PC-3 (cell line): Measurements from ENCODE around the gene MUCL3. TPM values are rescaled to one million over a fixed set of nuclear protein-coding genes. Genes with fewer than 3 reads are reported as not detected.

ENCODE experiments used
- ATAC-seq: fragments of 200-7000 bp; cut with Tn5 transposase; 2 replicates; pipeline ENCODE4 v1.9.1; 2020; ENCODE audit warnings: mild to moderate bottlenecking, moderate library complexity
- BruUV-seq: library from RNA; stranded (reverse); fragments of 400-500 nt; replicated peaks from 2 replicates; lab custom pipeline; 2021; lab: Mats Ljungman, UMichigan
- CTCF ChIA-PET: fragments of 300-600 bp; sonication (Branson Sonifier 250); formaldehyde crosslinking; loops from one replicate; lab custom pipeline; 2022; ENCODE audit warnings: antibody characterized with exemption; lab: Charles Lee
- POLR2A ChIA-PET: fragments of 300-600 bp; sonication (Branson Sonifier 250); formaldehyde crosslinking; loops from one replicate; lab custom pipeline; 2022; ENCODE audit warnings: antibody characterized with exemption; ENCODE audit not compliant: unreplicated experiment; lab: Charles Lee
- DNase-seq: peaks from one replicate; pipeline ENCODE4 v3.0.0-alpha.2; 2015
- H2AFZ ChIP-seq: fragments of 300-600 bp; sonication (generic); 2 replicates; pipeline ENCODE4 v1.6.0; 2016; ENCODE audit warnings: antibody characterized with exemption, low read length
- H3F3A ChIP-seq: fragments of 300-600 bp; sonication (generic); one replicate; pipeline ENCODE4 v1.6.0; 2017; ENCODE audit warnings: antibody characterized with exemption, low read length, control low read depth, mild to moderate bottlenecking; ENCODE audit not compliant: unreplicated experiment
- H3K27ac ChIP-seq: fragments of 300-600 bp; sonication (generic); 2 replicates; pipeline ENCODE4 v1.5.1; 2016; ENCODE audit warnings: mild to moderate bottlenecking, low read length
- H3K27me3 ChIP-seq: fragments of 300-600 bp; sonication (generic); 2 replicates; pipeline ENCODE4 v1.6.1; 2016; ENCODE audit warnings: low read length, mixed read lengths
- H3K36me3 ChIP-seq: fragments of 300-600 bp; sonication (generic); 2 replicates; pipeline ENCODE4 v1.6.1; 2016; ENCODE audit warnings: low read depth, mixed run types, low read length, mixed read lengths
- H3K4me1 ChIP-seq: fragments of 300-600 bp; sonication (generic); 2 replicates; pipeline ENCODE4 v1.5.1; 2016; ENCODE audit warnings: low read length; ENCODE audit not compliant: insufficient read depth
- H3K4me2 ChIP-seq: fragments of 300-600 bp; sonication (generic); 2 replicates; pipeline ENCODE4 v1.6.0; 2016; ENCODE audit warnings: low read length
- H3K4me3 ChIP-seq: fragments of 300-600 bp; sonication (generic); 2 replicates; pipeline ENCODE4 v1.5.1; 2016; ENCODE audit warnings: mild to moderate bottlenecking, low read length, mixed read lengths
- H3K79me2 ChIP-seq: fragments of 300-600 bp; sonication (generic); 2 replicates; pipeline ENCODE4 v1.6.1; 2017; ENCODE audit warnings: low read length, mixed read lengths
- H3K9ac ChIP-seq: fragments of 300-600 bp; sonication (generic); 2 replicates; pipeline ENCODE4 v1.6.0; 2016; ENCODE audit warnings: mild to moderate bottlenecking, low read length
- H3K9me2 ChIP-seq: fragments of 300-600 bp; sonication (generic); replicated peaks from 2 replicates; pipeline ENCODE4 v1.6.1; 2016; ENCODE audit warnings: mixed run types, low read length, mixed read lengths
- H3K9me3 ChIP-seq: fragments of 300-600 bp; sonication (generic); 2 replicates; pipeline ENCODE4 v1.6.1; 2016; ENCODE audit warnings: low read length, mixed read lengths
- H4K20me1 ChIP-seq: fragments of 300-600 bp; sonication (generic); 2 replicates; pipeline ENCODE4 v1.6.1; 2016; ENCODE audit warnings: low read length, mixed read lengths
- CTCF ChIP-seq: fragments of 300-600 bp; sonication (generic); conservative IDR thresholded peaks from 2 replicates; pipeline ENCODE4 v1.5.1; 2017; ENCODE audit warnings: antibody characterized with exemption, low read depth, mild to moderate bottlenecking, low read length
- EZH2 ChIP-seq: fragments of 300-600 bp; sonication (generic); IDR thresholded peaks from one replicate; pipeline ENCODE4 v1.6.1; 2017; ENCODE audit warnings: antibody characterized with exemption, mild to moderate bottlenecking, low read length; ENCODE audit not compliant: unreplicated experiment
- EZH2phosphoT487 ChIP-seq: fragments of 300-600 bp; sonication (generic); IDR thresholded peaks from 2 replicates; pipeline ENCODE4 v1.6.1; 2018; ENCODE audit warnings: mild to moderate bottlenecking, antibody characterized with exemption, low read length, borderline replicate concordance
- intact Hi-C: fragments of 100-400 bp; cut with micrococcal nuclease; formaldehyde crosslinking; loops from 2 replicates; pipeline ENCODE4 v1.9.0; 2023
- total RNA-seq: library from RNA; depleted of rRNA; stranded (reverse); fragments of >200 nt; gene quantifications from 2 replicates; pipeline ENCODE4 v1.2.3, GENCODE V29; 2014

Gene MUCL3
- total RNA-seq, 1 experiment from 2014 or later: 0.04 TPM

GRCh38 chr6:30947231-30947630 is 6.5 kb downstream of the MUCL3 start:
- Histone ChIP-seq H3F3A (no peaks in the 10 kb centered on the region), H3K4me2 (no peak overlapping the region), H3K4me3 (no peak overlapping the region), H3K27me3 (no peaks in the 10 kb centered on the region), H3K27ac (no peak overlapping the region), H3K9ac (no peak overlapping the region), H3K9me3 (no peaks in the 10 kb centered on the region), H4K20me1 (no peaks in the 10 kb centered on the region), H3K36me3 (no peaks in the 10 kb centered on the region), H3K9me2 (no peaks in the 10 kb centered on the region), H3K4me1 (peaks cover 8% of the 10 kb centered on the region; the same call in 1 of the 2 replicates), H3K79me2 (no peaks in the 10 kb centered on the region), H2AFZ (no peak overlapping the region)
- intact Hi-C loops: no loop called here
- BruUV-seq: no TSS peak
- ChIA-PET CTCF (no interaction called here), POLR2A (no interaction called here)
- DNase-seq: no peak
- TF ChIP-seq EZH2phosphoT487 (no peak), CTCF (no peak), EZH2 (no peak)
- ATAC-seq: no peak

- BruUV-seq: no TSS peak
- Histone ChIP-seq H3K9me2 (no peaks in the 10 kb centered on the region), H3K9ac (no peak overlapping the region), H4K20me1 (no peaks in the 10 kb centered on the region), H3F3A (no peaks in the 10 kb centered on the region), H3K4me2 (no peak overlapping the region), H3K36me3 (no peaks in the 10 kb centered on the region), H3K79me2 (no peaks in the 10 kb centered on the region), H3K4me3 (no peak overlapping the region), H3K9me3 (no peaks in the 10 kb centered on the region), H3K27me3 (no peaks in the 10 kb centered on the region), H2AFZ (no peak overlapping the region), H3K27ac (no peak overlapping the region), H3K4me1 (no peaks in the 10 kb centered on the region)
- intact Hi-C loops: no loop called here
- DNase-seq (no peak), ATAC-seq (no peak)
- ChIA-PET POLR2A (no interaction called here), CTCF (interaction anchor here (1.0 kb wide), 1 partner anchor 122 kb away, joined by 3 read pairs; no protein-coding TSS in a partner anchor)
- TF ChIP-seq CTCF: no peak
- no peak for TF ChIP-seq EZH2
- no peak for TF ChIP-seq EZH2phosphoT487
These were observed 8.0 kb downstream of the MUCL3 start for GRCh38 chr6:30948811-30949210.

- no TSS peak for BruUV-seq
- CTCF ChIA-PET: no interaction called here
- no peak overlapping the region for H2AFZ ChIP-seq
These were observed 11.2 kb downstream of the MUCL3 start for GRCh38 chr6:30951907-30952469.

More at GRCh38 chr6:30951907-30952469, 11.2 kb downstream of the MUCL3 start:
- DNase-seq (no peak), ATAC-seq (no peak)
- no peaks in the 10 kb centered on the region for H3K36me3 ChIP-seq
- no peak overlapping the region for H3K4me2 ChIP-seq
- H3K9me2 ChIP-seq: no peaks in the 10 kb centered on the region
- H3K27me3 ChIP-seq: no peaks in the 10 kb centered on the region
- H3K9me3 ChIP-seq: no peaks in the 10 kb centered on the region
- H3K9ac ChIP-seq: no peak overlapping the region
- no peak for TF ChIP-seq CTCF
- TF ChIP-seq EZH2: no peak
- TF ChIP-seq EZH2phosphoT487: no peak
- no peak overlapping the region for H3K27ac ChIP-seq
- no peaks in the 10 kb centered on the region for H3F3A ChIP-seq
- H3K79me2 ChIP-seq: no peaks in the 10 kb centered on the region
- POLR2A ChIA-PET: no interaction called here
- no peaks in the 10 kb centered on the region for H4K20me1 ChIP-seq
- H3K4me3 ChIP-seq: no peak overlapping the region
- intact Hi-C loops: no loop called here
- H3K4me1 ChIP-seq: peaks cover 17% of the 10 kb centered on the region
